ENCODE results near the gene BCAS3.

BCAS3 gene

DNA sequence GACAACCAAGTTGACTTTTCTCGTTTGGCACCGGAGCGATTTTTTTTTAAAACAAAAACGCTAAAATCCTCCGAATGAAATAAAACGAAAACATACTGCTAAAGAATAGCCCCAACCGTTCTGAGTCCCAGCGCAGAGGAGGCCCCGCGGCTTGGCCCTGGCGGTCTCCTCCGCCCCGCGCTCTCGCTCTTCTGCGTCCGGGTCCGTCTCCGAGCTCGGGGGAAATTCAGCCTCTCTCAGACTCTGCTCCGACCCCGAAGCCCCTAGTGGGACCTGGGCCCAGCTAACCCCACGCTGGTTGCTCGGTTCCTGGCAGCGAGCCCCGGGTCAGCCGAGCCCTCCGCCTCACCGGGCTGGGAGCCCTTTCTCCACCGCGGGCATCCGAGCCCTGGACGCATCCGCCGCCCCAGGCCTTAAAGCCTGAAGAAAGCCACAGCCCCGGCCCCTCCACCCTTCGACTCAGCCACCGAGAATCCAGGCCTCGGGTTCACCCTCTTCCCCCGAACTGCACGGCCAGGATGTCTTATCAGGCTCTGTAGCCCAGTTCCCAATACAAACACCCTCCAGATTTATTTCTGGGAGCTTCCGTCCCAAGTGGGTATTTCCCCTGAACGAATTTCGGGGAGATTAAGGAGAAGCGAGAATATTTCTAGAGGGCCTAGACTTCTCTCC, 723.2 kb downstream of the BCAS3 start:
- H3K4me3 ChIP-seq (ENCODE audit: control insufficient read depth, low read depth, low read length): peak overlapping the region; percentile 73
- no peak for DNase-seq (ENCODE audit: low read depth)
- TF ChIP-seq, protein P1, sequence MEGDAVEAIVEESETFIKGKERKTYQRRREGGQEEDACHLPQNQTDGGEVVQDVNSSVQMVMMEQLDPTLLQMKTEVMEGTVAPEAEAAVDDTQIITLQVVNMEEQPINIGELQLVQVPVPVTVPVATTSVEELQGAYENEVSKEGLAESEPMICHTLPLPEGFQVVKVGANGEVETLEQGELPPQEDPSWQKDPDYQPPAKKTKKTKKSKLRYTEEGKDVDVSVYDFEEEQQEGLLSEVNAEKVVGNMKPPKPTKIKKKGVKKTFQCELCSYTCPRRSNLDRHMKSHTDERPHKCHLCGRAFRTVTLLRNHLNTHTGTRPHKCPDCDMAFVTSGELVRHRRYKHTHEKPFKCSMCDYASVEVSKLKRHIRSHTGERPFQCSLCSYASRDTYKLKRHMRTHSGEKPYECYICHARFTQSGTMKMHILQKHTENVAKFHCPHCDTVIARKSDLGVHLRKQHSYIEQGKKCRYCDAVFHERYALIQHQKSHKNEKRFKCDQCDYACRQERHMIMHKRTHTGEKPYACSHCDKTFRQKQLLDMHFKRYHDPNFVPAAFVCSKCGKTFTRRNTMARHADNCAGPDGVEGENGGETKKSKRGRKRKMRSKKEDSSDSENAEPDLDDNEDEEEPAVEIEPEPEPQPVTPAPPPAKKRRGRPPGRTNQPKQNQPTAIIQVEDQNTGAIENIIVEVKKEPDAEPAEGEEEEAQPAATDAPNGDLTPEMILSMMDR (IDR thresholded peaks at IDR 0.05; ENCODE audit: control insufficient read depth, insufficient read depth, low read depth, low read length, missing control alignments): no peak

- peak overlapping the region; percentile 73 for H3K4me3 ChIP-seq (ENCODE audit: control insufficient read depth, low read depth, low read length)
- DNase-seq (ENCODE audit: low read depth): no peak
- TF ChIP-seq, protein P1 (IDR thresholded peaks at IDR 0.05; ENCODE audit: control insufficient read depth, insufficient read depth, low read depth, low read length, missing control alignments): no peak
Observed at GRCh38 chr17:61401389-61402072, 723.9 kb downstream of the BCAS3 start.

GRCh38 chr17:61402073-61402541, 724.5 kb downstream of the BCAS3 start:
- H3K4me3 ChIP-seq (ENCODE audit: control insufficient read depth, low read depth, low read length): peak overlapping the region; percentile 73
- no peak for DNase-seq (ENCODE audit: low read depth)
- TF ChIP-seq, protein P1 (IDR thresholded peaks at IDR 0.05; ENCODE audit: control insufficient read depth, insufficient read depth, low read depth, low read length, missing control alignments): no peak

- no peak overlapping the region for H3K4me3 ChIP-seq (ENCODE audit: control insufficient read depth, low read depth, low read length)
- no peak for DNase-seq (ENCODE audit: low read depth)
- TF ChIP-seq, protein P1 (IDR thresholded peaks at IDR 0.05; ENCODE audit: control insufficient read depth, insufficient read depth, low read depth, low read length, missing control alignments): no peak
Observed at GRCh38 chr17:61402978-61403800, 725.5 kb downstream of the BCAS3 start.

- TF ChIP-seq, protein P1 (IDR thresholded peaks at IDR 0.05; ENCODE audit: control insufficient read depth, insufficient read depth, low read depth, low read length, missing control alignments): no peak
- H3K4me3 ChIP-seq (ENCODE audit: control insufficient read depth, low read depth, low read length): no peak overlapping the region
- DNase-seq (ENCODE audit: low read depth): no peak
Observed at GRCh38 chr17:61403801-61404662, 726.4 kb downstream of the BCAS3 start.

DNA sequence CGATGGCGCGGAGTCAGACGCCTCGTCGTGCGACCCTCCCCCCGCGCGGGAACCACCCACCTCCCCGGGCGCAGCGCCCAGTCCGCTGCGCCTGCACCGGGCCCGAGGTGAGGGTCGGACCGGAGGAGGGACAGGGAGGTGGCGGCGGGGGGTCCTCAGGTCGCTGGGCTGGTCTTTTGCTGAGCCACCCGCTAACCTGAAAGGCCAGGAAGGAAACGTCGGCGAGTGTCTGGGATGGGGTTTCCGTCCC, 726.9 kb downstream of the BCAS3 start:
- no peak for DNase-seq (ENCODE audit: low read depth)
- TF ChIP-seq, protein P1 (IDR thresholded peaks at IDR 0.05; ENCODE audit: control insufficient read depth, insufficient read depth, low read depth, low read length, missing control alignments): no peak
- no peak overlapping the region for H3K4me3 ChIP-seq (ENCODE audit: control insufficient read depth, low read depth, low read length)
